ENCODE data around the gene SBK2.
"Not testable (repeated sequence)": the region's sequence is repeated elsewhere in the genome, so short reads cannot be mapped to it uniquely, and the experiment has no call there.

Gene SBK2

GRCh38 chr19:55582284-55582683, 45.4 kb upstream of the SBK2 start:
- Histone ChIP-seq H3K79me1 (ENCODE audit: low read depth, low read length) (peaks cover 14% of the 10 kb centered on the region), H3K4me1 (ENCODE audit: control insufficient read depth in 2 of 2, insufficient read depth in 1 of 2, low read depth in 1 of 2, low read length in 2 of 2) (peaks cover 12 to 17% of the 10 kb centered on the region in 2 donors)
- H2BK120ac ChIP-seq (ENCODE audit: low read depth, low read length); H3K27me3 ChIP-seq (ENCODE audit: control insufficient read depth in 3 of 3, insufficient read depth in 3 of 3, low read depth in 1 of 3, low read length in 3 of 3); H3K4me2 ChIP-seq (ENCODE audit: insufficient read depth, low read length, poor library complexity, severe bottlenecking); DNase-seq (ENCODE audit: low spot score); H2BK5ac ChIP-seq (ENCODE audit: low read length); H3K4ac ChIP-seq (ENCODE audit: low read length); H4K8ac ChIP-seq (ENCODE audit: low read depth, low read length); H2BK12ac ChIP-seq (ENCODE audit: low read length); H2BK15ac ChIP-seq (ENCODE audit: low read length); H2AFZ ChIP-seq (ENCODE audit: low read length); H3K4me3 ChIP-seq (ENCODE audit: low read length in 2 of 2); H2AK5ac ChIP-seq (ENCODE audit: low read depth, low read length); H3K27ac ChIP-seq (replicated peaks; ENCODE audit: low read length); H3K36me3 ChIP-seq (replicated peaks in 1 of 2; ENCODE audit: control insufficient read depth in 2 of 2, insufficient read depth in 2 of 2, low read length in 2 of 2); H3K9ac ChIP-seq (ENCODE audit: low read depth, low read length, poor library complexity); H3K23ac ChIP-seq (ENCODE audit: low read depth, low read length, poor library complexity); H3K14ac ChIP-seq (ENCODE audit: low read length); H3K18ac ChIP-seq (ENCODE audit: low read length); H3K9me3 ChIP-seq (replicated peaks in 1 of 2; ENCODE audit: control insufficient read depth in 2 of 2, insufficient read depth in 1 of 2, low read depth in 1 of 2, low read length in 2 of 2); H4K91ac ChIP-seq (ENCODE audit: low read depth, low read length, poor library complexity): not testable (repeated sequence)
- WGBS, 2 donors (ENCODE audit: extremely low coverage in 2 of 2, insufficient read length in 2 of 2, insufficient replicate concordance in 1 of 2): no CpG with 5 or more reads among the region's 4 CpGs

GRCh38 chr19:55581823-55582223, 44.9 kb upstream of the SBK2 start:
- Histone ChIP-seq H3K79me1 (ENCODE audit: low read depth, low read length) (peaks cover 14% of the 10 kb centered on the region), H3K4ac (ENCODE audit: low read length) (no peak overlapping the region), H3K4me3 (ENCODE audit: low read length in 2 of 2) (no peak overlapping the region), H2AK5ac (ENCODE audit: low read depth, low read length) (no peak overlapping the region), H2BK15ac (ENCODE audit: low read length) (no peak overlapping the region), H4K91ac (ENCODE audit: low read depth, low read length, poor library complexity) (no peak overlapping the region), H3K14ac (ENCODE audit: low read length) (no peak overlapping the region), H3K36me3 (replicated peaks in 1 of 2; ENCODE audit: control insufficient read depth in 2 of 2, insufficient read depth in 2 of 2, low read length in 2 of 2) (peaks cover 10 to 13% of the 10 kb centered on the region in 2 donors), H3K23ac (ENCODE audit: low read depth, low read length, poor library complexity) (no peak overlapping the region), H3K18ac (ENCODE audit: low read length) (no peak overlapping the region), H3K9ac (ENCODE audit: low read depth, low read length, poor library complexity) (no peak overlapping the region), H3K4me1 (ENCODE audit: control insufficient read depth in 2 of 2, insufficient read depth in 1 of 2, low read depth in 1 of 2, low read length in 2 of 2) (peaks cover 12 to 13% of the 10 kb centered on the region in 2 donors), H3K27ac (replicated peaks; ENCODE audit: low read length) (no peak overlapping the region), H2BK120ac (ENCODE audit: low read depth, low read length) (no peak overlapping the region), H2BK5ac (ENCODE audit: low read length) (no peak overlapping the region), H4K8ac (ENCODE audit: low read depth, low read length) (no peak overlapping the region), H2AFZ (ENCODE audit: low read length) (no peak overlapping the region), H3K4me2 (ENCODE audit: insufficient read depth, low read length, poor library complexity, severe bottlenecking) (no peak overlapping the region), H3K9me3 (replicated peaks in 1 of 2; ENCODE audit: control insufficient read depth in 2 of 2, insufficient read depth in 1 of 2, low read depth in 1 of 2, low read length in 2 of 2) (no peaks in the 10 kb centered on the region), H2BK12ac (ENCODE audit: low read length) (no peak overlapping the region), H3K27me3 (ENCODE audit: control insufficient read depth in 3 of 3, insufficient read depth in 3 of 3, low read depth in 1 of 3, low read length in 3 of 3) (no peaks in the 10 kb centered on the region)
- no CpG with 5 or more reads among the region's 6 CpGs for WGBS, 2 donors (ENCODE audit: extremely low coverage in 2 of 2, insufficient read length in 2 of 2, insufficient replicate concordance in 1 of 2)
- no peak for DNase-seq (ENCODE audit: low spot score)

- WGBS, 2 donors (ENCODE audit: extremely low coverage in 2 of 2, insufficient read length in 2 of 2, insufficient replicate concordance in 1 of 2): no CpG with 5 or more reads among the region's 12 CpGs
- H3K27ac ChIP-seq (replicated peaks; ENCODE audit: low read length): peak overlapping the region; percentile 18
- H3K36me3 ChIP-seq (replicated peaks in 1 of 2; ENCODE audit: control insufficient read depth in 2 of 2, insufficient read depth in 2 of 2, low read length in 2 of 2): peaks cover 14 to 15% of the 10 kb centered on the region in 2 donors
- H2BK15ac ChIP-seq (ENCODE audit: low read length): no peak overlapping the region
- no peak overlapping the region for H2BK12ac ChIP-seq (ENCODE audit: low read length)
- H3K23ac ChIP-seq (ENCODE audit: low read depth, low read length, poor library complexity): no peak overlapping the region
- H3K9me3 ChIP-seq (replicated peaks in 1 of 2; ENCODE audit: control insufficient read depth in 2 of 2, insufficient read depth in 1 of 2, low read depth in 1 of 2, low read length in 2 of 2): no peaks in the 10 kb centered on the region
- peaks cover 14% of the 10 kb centered on the region for H3K79me1 ChIP-seq (ENCODE audit: low read depth, low read length)
- no peak overlapping the region for H3K9ac ChIP-seq (ENCODE audit: low read depth, low read length, poor library complexity)
- H3K14ac ChIP-seq (ENCODE audit: low read length): no peak overlapping the region
- H2AK5ac ChIP-seq (ENCODE audit: low read depth, low read length): no peak overlapping the region
- peaks cover 8 to 9% of the 10 kb centered on the region in 2 donors for H3K4me1 ChIP-seq (ENCODE audit: control insufficient read depth in 2 of 2, insufficient read depth in 1 of 2, low read depth in 1 of 2, low read length in 2 of 2)
- no peaks in the 10 kb centered on the region for H3K27me3 ChIP-seq (ENCODE audit: control insufficient read depth in 3 of 3, insufficient read depth in 3 of 3, low read depth in 1 of 3, low read length in 3 of 3)
- H2AFZ ChIP-seq (ENCODE audit: low read length): peak overlapping the region; percentile 86
- H3K4ac ChIP-seq (ENCODE audit: low read length): no peak overlapping the region
- H4K91ac ChIP-seq (ENCODE audit: low read depth, low read length, poor library complexity): no peak overlapping the region
- H2BK120ac ChIP-seq (ENCODE audit: low read depth, low read length): no peak overlapping the region
- no peak overlapping the region for H4K8ac ChIP-seq (ENCODE audit: low read depth, low read length)
- H2BK5ac ChIP-seq (ENCODE audit: low read length): no peak overlapping the region
- peak overlapping the region; percentile 15 for H3K4me2 ChIP-seq (ENCODE audit: insufficient read depth, low read length, poor library complexity, severe bottlenecking)
- DNase-seq (ENCODE audit: low spot score): no peak
- peak overlapping the region; percentile 93 to 99 for H3K4me3 ChIP-seq (ENCODE audit: low read length in 2 of 2)
- peak overlapping the region; percentile 53 for H3K18ac ChIP-seq (ENCODE audit: low read length)
Observed at GRCh38 chr19:55581145-55581822, 44.4 kb upstream of the SBK2 start.

- Histone ChIP-seq H3K4me3 (ENCODE audit: low read length in 2 of 2) (peak within 1 kb of the TSS; percentile 93 to 99), H2BK5ac (ENCODE audit: low read length) (peak within 1 kb of the TSS; percentile 99), H3K9me3 (replicated peaks in 1 of 2; ENCODE audit: control insufficient read depth in 2 of 2, insufficient read depth in 1 of 2, low read depth in 1 of 2, low read length in 2 of 2) (no peaks in the 10 kb centered on the region), H4K8ac (ENCODE audit: low read depth, low read length) (no peak within 1 kb of the TSS), H3K27me3 (ENCODE audit: control insufficient read depth in 3 of 3, insufficient read depth in 3 of 3, low read depth in 1 of 3, low read length in 3 of 3) (no peaks in the 10 kb centered on the region), H4K91ac (ENCODE audit: low read depth, low read length, poor library complexity) (peak within 1 kb of the TSS; percentile 53), H3K18ac (ENCODE audit: low read length) (peak within 1 kb of the TSS; percentile 100), H3K27ac (replicated peaks; ENCODE audit: low read length) (peak within 1 kb of the TSS; percentile 92), H3K4me2 (ENCODE audit: insufficient read depth, low read length, poor library complexity, severe bottlenecking) (peak within 1 kb of the TSS; percentile 87), H2BK12ac (ENCODE audit: low read length) (no peak within 1 kb of the TSS), H3K14ac (ENCODE audit: low read length) (peak within 1 kb of the TSS; percentile 82), H3K23ac (ENCODE audit: low read depth, low read length, poor library complexity) (peak within 1 kb of the TSS; percentile 98), H3K9ac (ENCODE audit: low read depth, low read length, poor library complexity) (peak within 1 kb of the TSS; percentile 97), H3K36me3 (replicated peaks in 1 of 2; ENCODE audit: control insufficient read depth in 2 of 2, insufficient read depth in 2 of 2, low read length in 2 of 2) (peaks cover 18% of the 10 kb centered on the region in 2 donors), H2AK5ac (ENCODE audit: low read depth, low read length) (peak within 1 kb of the TSS; percentile 99), H2BK15ac (ENCODE audit: low read length) (peak within 1 kb of the TSS; percentile 92), H3K4me1 (ENCODE audit: control insufficient read depth in 2 of 2, insufficient read depth in 1 of 2, low read depth in 1 of 2, low read length in 2 of 2) (peaks cover 4 to 5% of the 10 kb centered on the region in 2 donors), H3K4ac (ENCODE audit: low read length) (peak within 1 kb of the TSS; percentile 99), H2AFZ (ENCODE audit: low read length) (peak within 1 kb of the TSS; percentile 86), H3K79me1 (ENCODE audit: low read depth, low read length) (peaks cover 14% of the 10 kb centered on the region), H2BK120ac (ENCODE audit: low read depth, low read length) (peak within 1 kb of the TSS; percentile 94)
- peak; percentile 77 for DNase-seq (ENCODE audit: low spot score)
- WGBS, 2 donors (ENCODE audit: extremely low coverage in 2 of 2, insufficient read length in 2 of 2, insufficient replicate concordance in 1 of 2): no CpG with 5 or more reads among the region's 24 CpGs
Observed at GRCh38 chr19:55580628-55581144, 43.8 kb upstream of the SBK2 start, which contains the start of gene ZNF579. Gene ZNF579 (minus strand): TSS chr19:55580848. CDS start chr19:55579639, 1,209 bp downstream.
